Subcutaneous abdominal adipose tissue (tissue), 5 donors: Measurements from ENCODE around the gene CHCHD10.

ENCODE experiments used
- H3K27ac ChIP-seq: one replicate; pipeline ENCODE4 v1.7.0; 2013; ENCODE audit warnings: low read depth, mild to moderate bottlenecking, inconsistent platforms, low read length, moderate library complexity
- H3K27me3 ChIP-seq, 5 donors: one replicate each; pipeline ENCODE4 v1.7.0; 2013; ENCODE audit warnings: low read length in 5 of 5, inconsistent platforms in 1 of 5; ENCODE audit not compliant: control insufficient read depth in 5 of 5, insufficient read depth in 4 of 5
- H3K36me3 ChIP-seq, 5 donors: one replicate each; pipeline ENCODE4 v1.7.0; 2013; ENCODE audit warnings: low read length in 5 of 5; ENCODE audit not compliant: control insufficient read depth in 5 of 5, insufficient read depth in 5 of 5
- H3K4me1 ChIP-seq, 5 donors: one replicate each; pipeline ENCODE4 v1.7.0; 2013; ENCODE audit warnings: low read length in 5 of 5, mild to moderate bottlenecking in 3 of 5, moderate library complexity in 1 of 5; ENCODE audit not compliant: control insufficient read depth in 5 of 5, insufficient read depth in 5 of 5
- H3K4me3 ChIP-seq, 5 donors: one replicate each; pipeline ENCODE4 v1.7.0; 2013; ENCODE audit warnings: low read length in 5 of 5, low read depth in 1 of 5
- H3K9ac ChIP-seq, 5 donors: one replicate each; pipeline ENCODE4 v1.7.0; 2013; ENCODE audit warnings: low read length in 5 of 5, mild to moderate bottlenecking in 4 of 5, moderate library complexity in 3 of 5
- H3K9me3 ChIP-seq, 5 donors: one replicate each; pipeline ENCODE4 v1.7.0; 2013; ENCODE audit warnings: low read length in 5 of 5; ENCODE audit not compliant: control insufficient read depth in 5 of 5
- donor health status: healthy.
- donor health status: healthy.
- donor health status: healthy.
- donor health status: healthy.
- donor health status: healthy.

CHCHD10 gene

DNA sequence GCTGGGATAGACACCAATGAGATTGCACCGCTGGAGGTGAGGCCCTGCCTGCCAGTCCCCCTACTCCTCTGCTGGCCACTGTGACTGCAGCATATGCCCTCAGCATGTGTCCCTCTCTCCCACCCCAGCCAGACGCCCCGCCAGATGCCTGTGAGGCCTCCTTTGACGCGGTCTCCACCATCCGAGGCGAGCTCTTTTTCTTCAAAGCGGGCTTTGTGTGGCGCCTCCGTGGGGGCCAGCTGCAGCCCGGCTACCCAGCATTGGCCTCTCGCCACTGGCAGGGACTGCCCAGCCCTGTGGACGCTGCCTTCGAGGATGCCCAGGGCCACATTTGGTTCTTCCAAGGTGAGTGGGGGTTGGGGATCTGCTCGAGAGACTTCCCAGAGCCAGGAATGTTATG lies 13.3 kb upstream of the CHCHD10 start:
- H3K4me3 ChIP-seq: no peak overlapping the region
- no peaks in the 10 kb centered on the region for H3K27me3 ChIP-seq
- H3K27ac ChIP-seq: no peak overlapping the region
- H3K36me3 ChIP-seq: no peaks in the 10 kb centered on the region
- no peak overlapping the region for H3K9ac ChIP-seq
- H3K4me1 ChIP-seq: peaks cover 5 to 19% (median 8%) of the 10 kb centered on the region in 5 donors
- H3K9me3 ChIP-seq: no peaks in the 10 kb centered on the region

DNA sequence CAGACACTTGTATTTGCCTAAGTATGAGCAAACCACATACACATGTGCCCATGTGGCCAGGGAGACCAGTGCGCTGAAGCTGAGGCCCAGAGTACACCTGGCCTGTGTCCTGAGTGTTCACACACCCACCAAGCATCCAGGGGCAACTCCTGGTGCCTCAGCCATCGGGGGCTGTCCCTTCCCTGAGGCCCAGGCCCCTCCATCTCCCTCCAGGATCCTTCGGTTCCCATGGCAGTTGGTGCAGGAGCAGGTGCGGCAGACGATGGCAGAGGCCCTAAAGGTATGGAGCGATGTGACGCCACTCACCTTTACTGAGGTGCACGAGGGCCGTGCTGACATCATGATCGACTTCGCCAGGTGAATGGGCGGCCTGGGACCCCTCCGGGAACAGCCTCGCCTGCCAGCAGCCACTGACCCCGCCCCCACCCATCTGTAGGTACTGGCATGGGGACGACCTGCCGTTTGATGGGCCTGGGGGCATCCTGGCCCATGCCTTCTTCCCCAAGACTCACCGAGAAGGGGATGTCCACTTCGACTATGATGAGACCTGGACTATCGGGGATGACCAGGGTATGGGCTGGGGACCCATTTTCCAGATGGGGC lies 12.5 kb upstream of the CHCHD10 start:
- no peak overlapping the region for H3K9ac ChIP-seq
- no peaks in the 10 kb centered on the region for H3K36me3 ChIP-seq
- H3K27me3 ChIP-seq: no peaks in the 10 kb centered on the region
- H3K9me3 ChIP-seq: no peaks in the 10 kb centered on the region
- H3K4me1 ChIP-seq: peaks cover 5 to 21% (median 8%) of the 10 kb centered on the region in 5 donors
- no peak overlapping the region for H3K4me3 ChIP-seq
- no peak overlapping the region for H3K27ac ChIP-seq

DNA sequence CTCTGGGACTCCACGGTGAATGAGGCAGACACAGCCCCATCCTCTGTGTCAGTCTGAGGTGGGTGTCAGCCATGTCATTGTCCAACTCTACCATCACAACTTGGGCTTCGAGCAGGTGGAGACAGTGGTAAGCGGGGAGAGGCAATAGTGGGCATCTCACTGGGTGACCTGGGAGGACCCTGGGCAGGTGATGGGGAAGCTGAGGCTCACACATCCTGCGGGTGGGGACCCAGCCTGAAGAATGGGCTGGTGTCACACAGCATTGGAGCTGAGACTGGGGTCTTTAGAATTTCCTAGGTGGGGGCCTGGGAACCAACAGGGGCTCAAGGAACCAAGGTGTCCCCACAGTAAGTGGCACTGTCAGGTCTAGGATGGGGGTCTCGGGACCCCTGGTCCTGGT lies 12.0 kb upstream of the CHCHD10 start:
- Histone ChIP-seq H3K9ac (no peak overlapping the region), H3K27me3 (no peaks in the 10 kb centered on the region), H3K36me3 (no peaks in the 10 kb centered on the region), H3K9me3 (no peaks in the 10 kb centered on the region), H3K4me3 (no peak overlapping the region), H3K4me1 (peaks cover 8 to 26% (median 13%) of the 10 kb centered on the region in 5 donors), H3K27ac (no peak overlapping the region)

DNA sequence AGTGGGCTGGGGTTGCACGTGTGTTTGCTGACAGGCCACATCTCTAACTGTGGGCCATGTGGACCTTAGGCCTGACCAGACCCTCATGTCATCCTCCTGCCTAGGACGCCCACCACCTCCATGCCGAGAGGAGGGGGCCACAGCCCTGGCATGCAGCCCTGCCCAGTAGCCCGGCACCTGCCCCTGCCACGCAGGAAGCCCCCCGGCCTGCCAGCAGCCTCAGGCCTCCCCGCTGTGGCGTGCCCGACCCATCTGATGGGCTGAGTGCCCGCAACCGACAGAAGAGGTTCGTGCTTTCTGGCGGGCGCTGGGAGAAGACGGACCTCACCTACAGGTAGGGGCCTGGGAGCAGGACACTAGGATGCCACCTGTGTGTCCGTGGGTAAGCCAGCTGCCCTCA lies 11.3 kb upstream of the CHCHD10 start:
- H3K9ac ChIP-seq: no peak overlapping the region
- H3K36me3 ChIP-seq: no peaks in the 10 kb centered on the region
- no peak overlapping the region for H3K4me3 ChIP-seq
- H3K27me3 ChIP-seq: no peaks in the 10 kb centered on the region
- peaks cover 8 to 32% (median 19%) of the 10 kb centered on the region in 5 donors for H3K4me1 ChIP-seq
- H3K27ac ChIP-seq: no peak overlapping the region
- no peaks in the 10 kb centered on the region for H3K9me3 ChIP-seq

DNA sequence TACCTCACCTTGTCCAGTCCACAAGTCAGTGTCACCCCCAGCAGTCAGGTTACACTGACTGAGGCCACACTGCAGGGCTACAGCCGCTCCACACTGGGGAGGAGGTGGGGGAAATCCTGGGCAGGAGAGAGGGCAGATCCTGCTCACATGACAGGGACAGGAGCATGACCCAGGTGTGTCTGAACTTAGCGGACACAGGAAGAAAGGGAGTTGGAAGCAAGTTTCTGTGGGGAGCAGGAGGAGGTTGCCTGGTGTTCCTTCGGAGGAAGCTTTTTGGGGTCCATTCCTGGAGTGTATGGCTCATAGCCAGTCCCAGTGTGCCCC lies 10.8 kb upstream of the CHCHD10 start:
- no peak overlapping the region for H3K9ac ChIP-seq
- H3K27ac ChIP-seq: no peak overlapping the region
- no peaks in the 10 kb centered on the region for H3K27me3 ChIP-seq
- no peaks in the 10 kb centered on the region for H3K9me3 ChIP-seq
- no peaks in the 10 kb centered on the region for H3K36me3 ChIP-seq
- H3K4me3 ChIP-seq: no peak overlapping the region
- H3K4me1 ChIP-seq: peaks cover 8 to 38% (median 25%) of the 10 kb centered on the region in 5 donors

DNA sequence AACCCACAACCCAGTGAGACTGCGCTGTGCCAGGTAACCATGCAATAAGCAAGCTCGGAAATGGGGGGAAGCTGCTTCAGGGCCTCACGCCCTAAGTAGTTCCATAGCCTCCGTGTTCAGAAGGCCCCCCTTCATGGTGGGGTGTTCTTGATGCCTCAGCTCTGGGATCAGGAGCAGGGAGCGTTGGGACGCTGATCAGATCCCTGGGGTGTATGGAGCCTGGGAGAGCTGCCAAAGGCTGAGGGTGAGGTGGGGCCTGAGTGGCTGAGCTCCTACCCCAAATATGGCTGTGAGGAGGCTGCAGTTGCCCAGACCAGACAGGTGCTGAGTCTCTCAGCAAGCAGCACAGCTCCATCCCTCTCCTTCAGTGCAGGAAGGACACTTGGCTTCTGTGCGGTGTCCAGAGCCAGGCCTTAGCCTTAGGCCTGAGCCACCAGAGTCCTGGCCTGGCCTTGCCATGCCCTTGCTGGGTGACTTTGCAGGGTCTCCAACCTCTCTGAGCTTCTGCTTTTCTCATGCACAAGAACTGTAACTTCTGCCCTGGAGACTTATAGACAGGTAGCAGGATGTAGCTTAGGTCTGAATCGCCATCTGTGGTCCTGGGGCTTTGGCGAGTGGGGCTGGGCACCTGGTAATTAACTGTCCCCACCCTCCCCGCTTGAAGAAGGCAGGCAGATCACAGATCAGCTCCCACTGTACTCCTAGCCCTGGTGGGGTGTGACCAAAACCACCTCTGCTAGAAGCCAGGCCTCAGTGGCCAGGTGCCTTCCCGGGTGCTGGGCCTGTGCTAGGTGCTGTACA lies 10.2 kb upstream of the CHCHD10 start:
- no peaks in the 10 kb centered on the region for H3K27me3 ChIP-seq
- no peak overlapping the region for H3K9ac ChIP-seq
- H3K4me3 ChIP-seq: no peak overlapping the region
- H3K36me3 ChIP-seq: no peaks in the 10 kb centered on the region
- no peaks in the 10 kb centered on the region for H3K9me3 ChIP-seq
- H3K27ac ChIP-seq: no peak overlapping the region
- H3K4me1 ChIP-seq: peaks cover 8 to 43% (median 31%) of the 10 kb centered on the region in 5 donors

DNA sequence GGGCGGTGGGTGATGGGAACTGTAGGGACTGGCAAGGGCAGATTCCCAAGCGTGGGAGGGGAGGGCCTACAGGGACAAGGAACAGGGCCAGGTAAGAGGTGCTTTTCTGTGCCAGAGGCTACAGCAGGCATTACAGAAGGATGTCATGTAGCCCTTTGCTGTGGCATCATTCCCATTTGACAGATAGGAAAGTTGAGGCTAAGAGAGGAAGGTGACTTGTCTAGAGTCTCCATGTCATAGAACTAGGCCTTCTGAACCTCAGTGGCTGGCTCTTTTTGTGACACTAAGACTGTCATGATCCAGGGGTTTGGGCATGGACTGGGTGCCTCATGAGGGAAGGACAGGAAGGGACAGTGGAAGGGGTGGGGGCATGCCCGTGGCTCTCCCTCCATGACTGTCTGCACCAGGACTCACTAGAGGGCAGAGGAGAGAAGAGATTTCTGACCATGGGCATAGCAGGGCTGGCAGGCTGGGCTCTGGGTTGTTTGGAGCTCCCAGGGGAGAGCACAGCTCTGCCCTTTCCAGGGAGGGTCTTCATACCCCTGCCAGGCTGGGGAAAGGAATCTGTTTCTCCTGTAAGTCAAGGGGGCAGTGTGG lies 8.1 kb upstream of the CHCHD10 start:
- H3K4me3 ChIP-seq: no peak overlapping the region
- H3K4me1 ChIP-seq: peaks cover 2 to 36% (median 30%) of the 10 kb centered on the region in 5 donors
- H3K27ac ChIP-seq: no peak overlapping the region
- H3K36me3 ChIP-seq: no peaks in the 10 kb centered on the region
- H3K27me3 ChIP-seq: no peaks in the 10 kb centered on the region
- no peaks in the 10 kb centered on the region for H3K9me3 ChIP-seq
- H3K9ac ChIP-seq: no peak overlapping the region

DNA sequence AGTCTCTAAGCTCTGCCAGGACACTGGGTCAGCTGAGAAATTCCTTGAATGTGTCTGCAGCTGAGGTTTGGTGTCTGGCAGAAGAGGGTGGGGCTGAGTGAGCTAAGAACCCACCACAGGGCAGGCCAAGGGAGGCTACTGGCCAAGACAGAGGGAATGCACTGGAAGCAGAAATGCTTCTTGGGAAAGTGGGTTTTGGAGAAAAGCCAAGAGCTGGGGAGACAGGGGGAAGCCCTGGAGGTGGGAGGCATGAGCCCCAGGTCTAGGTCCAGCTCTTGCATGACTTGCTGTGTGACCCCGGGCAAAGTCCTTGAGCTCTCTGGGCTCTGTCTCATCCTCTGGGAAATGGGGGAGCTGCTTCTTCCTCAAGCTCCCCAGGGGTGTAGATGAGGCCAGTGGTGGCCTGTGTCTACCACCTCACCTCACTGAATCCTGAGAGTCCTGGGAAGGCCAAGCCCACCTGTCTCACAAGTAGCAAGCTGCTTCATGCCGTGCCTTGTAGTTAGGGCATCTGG lies 7.2 kb upstream of the CHCHD10 start:
- Histone ChIP-seq H3K9me3 (no peaks in the 10 kb centered on the region), H3K4me1 (peaks cover 2 to 35% (median 30%) of the 10 kb centered on the region in 5 donors), H3K4me3 (no peak overlapping the region), H3K27ac (no peak overlapping the region), H3K9ac (no peak overlapping the region), H3K36me3 (no peaks in the 10 kb centered on the region), H3K27me3 (no peaks in the 10 kb centered on the region)

DNA sequence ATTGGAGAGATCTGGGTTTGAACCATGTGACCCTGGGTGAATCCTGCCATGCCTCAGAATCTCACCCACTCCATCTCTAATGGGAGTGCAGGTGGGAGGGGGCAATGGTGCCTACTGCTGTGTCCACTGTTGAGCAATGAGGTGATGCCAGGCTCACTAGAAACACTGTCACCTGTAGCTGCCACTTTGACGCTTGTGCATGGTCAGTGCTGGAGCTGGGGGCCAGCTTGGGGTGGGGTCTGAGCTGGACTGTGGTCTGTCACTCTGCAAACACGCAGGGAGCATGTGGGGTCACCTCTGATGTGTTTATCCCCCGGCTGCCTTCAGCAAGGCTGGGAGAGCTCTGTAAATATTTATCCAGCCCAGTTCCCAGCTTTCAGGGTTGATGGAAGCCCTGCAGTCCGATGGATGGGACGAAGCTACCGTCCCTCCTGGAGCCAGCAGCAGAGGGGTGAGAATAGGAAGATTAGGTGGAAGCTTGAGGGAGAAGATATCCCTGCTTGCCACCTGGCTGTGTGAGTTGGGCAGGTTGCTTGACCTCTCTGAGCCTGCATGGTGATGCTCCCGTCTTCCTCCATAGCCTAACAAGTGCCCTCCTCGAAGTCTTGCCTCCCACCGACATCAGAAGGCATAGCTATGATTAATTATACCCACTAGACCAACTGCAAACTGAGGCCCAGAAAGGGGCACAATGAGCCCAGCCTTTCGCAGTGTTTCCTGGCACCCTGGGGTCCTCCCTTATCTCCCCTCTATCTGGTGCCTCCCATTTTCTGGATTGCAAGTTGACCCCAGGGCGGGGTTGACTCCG lies 6.5 kb upstream of the CHCHD10 start:
- no peak overlapping the region for H3K27ac ChIP-seq
- no peak overlapping the region for H3K9ac ChIP-seq
- H3K4me3 ChIP-seq: no peak overlapping the region
- H3K4me1 ChIP-seq: peaks cover 2 to 35% (median 30%) of the 10 kb centered on the region in 5 donors
- no peaks in the 10 kb centered on the region for H3K36me3 ChIP-seq
- H3K9me3 ChIP-seq: no peaks in the 10 kb centered on the region
- no peaks in the 10 kb centered on the region for H3K27me3 ChIP-seq
